Activated CD8-positive, alpha-beta memory T cell treated with anti-CD3 and anti-CD28 coated beads, Interleukin-2, amount 50 U/mL, for 24 hours (primary cell): ENCODE results near the gene PROCA1.

Experiments used
- DNase-seq: peaks from one replicate; pipeline ENCODE4 v3.0.0-alpha.2; 2020; ENCODE audit errors: extremely low read depth

PROCA1 gene, protein sequence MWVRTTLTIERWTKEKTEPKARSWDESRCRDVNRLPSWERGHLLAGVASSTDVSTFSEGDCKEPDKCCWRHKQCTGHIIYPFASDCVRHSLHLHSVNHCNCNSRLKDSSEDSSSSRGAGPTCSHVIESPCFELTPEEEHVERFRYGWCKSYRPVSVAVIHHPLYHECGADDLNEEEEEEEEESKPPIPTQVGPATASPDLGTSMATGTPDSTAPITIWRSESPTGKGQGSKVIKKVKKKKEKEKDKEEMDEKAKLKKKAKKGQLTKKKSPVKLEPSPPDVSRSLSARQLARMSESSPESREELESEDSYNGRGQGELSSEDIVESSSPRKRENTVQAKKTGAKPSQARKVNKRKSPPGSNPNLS

GRCh38 chr17:28711723-28712031 is at the start of gene PROCA1:
Gene PROCA1 (minus strand): TSS chr17:28711888. CDS start chr17:28711660, 228 bp downstream.
- no peak for DNase-seq

DNA sequence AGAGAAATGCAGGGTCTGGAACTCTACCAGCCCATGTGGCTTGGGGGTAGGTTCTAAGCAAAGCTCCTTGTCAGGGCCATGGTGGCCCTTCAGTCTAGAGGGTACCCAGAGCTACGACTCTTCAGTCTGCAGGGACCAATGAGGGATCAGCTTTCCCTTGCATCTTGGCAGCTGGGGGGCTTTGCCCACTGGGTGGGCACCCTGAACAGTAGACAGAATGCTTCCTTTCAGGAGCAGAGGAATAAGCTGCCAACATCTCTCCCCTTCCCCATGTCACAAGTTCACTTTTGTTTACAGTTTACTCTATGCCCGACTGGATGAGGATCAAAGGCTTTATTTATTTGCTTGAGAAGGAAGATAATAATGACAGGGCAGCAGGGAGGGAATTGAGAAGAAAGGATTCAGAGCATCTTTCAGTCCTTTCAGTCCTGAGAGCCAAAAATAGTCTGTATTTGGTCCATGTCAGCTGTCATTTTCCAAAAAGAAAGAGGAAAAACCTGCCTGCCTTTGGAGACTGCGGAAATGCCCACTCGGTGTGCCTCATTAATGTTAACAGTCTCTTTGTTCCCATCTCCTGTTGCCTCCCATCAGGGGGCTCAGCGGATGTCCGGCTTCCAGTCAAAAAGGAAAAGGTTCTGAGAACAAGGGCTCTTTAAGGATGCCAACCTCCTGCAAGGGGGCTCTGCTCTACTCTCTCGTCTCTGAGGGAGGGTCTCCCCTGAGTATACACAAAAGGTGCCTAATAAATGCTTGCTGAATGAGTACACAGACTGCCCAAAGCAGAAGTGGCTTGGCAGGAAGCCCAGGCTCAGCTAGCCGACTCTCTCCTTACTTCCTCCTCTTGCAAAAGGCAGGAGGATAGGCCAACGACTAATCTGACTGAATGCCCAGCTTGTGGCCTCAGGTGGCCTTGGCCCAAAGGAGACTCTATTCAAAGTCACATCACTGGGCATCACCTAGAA is 49.2 kb upstream of the PROCA1 start:
- DNase-seq, result no peak

DNA sequence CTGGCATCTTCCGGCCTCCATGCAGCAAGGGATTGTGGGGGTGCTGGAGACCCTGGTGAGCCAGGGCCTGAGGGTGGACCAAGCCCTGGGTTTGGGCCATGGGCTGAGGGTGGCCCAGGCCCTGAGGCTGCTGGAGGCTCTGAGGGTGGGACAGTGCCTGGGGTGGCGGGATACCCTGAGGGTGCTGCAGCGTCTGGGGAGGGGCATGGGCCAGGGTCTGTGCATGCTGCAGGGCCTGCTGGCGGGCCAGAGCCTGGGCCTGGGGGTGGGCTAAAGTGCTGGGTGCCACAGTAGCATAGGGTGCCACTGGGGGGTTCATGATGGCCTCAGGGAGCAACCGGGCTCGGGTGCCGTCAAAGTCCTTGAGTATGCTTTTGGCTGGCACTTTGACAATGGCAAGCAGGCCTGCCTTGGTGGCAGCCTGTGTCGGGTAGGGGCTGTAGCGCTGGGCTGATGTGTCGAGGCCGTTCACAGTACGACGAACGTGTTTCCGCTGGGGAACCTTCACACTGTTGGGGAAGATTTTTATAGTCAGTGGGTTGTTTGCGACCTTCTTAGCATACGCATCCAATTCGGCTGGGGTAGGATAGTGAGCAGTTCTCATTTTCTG is 47.7 kb upstream of the PROCA1 start:
- no peak for DNase-seq

- DNase-seq, result no peak
Measured at GRCh38 chr17:28758411-28759121, 46.9 kb upstream of the PROCA1 start.

DNA sequence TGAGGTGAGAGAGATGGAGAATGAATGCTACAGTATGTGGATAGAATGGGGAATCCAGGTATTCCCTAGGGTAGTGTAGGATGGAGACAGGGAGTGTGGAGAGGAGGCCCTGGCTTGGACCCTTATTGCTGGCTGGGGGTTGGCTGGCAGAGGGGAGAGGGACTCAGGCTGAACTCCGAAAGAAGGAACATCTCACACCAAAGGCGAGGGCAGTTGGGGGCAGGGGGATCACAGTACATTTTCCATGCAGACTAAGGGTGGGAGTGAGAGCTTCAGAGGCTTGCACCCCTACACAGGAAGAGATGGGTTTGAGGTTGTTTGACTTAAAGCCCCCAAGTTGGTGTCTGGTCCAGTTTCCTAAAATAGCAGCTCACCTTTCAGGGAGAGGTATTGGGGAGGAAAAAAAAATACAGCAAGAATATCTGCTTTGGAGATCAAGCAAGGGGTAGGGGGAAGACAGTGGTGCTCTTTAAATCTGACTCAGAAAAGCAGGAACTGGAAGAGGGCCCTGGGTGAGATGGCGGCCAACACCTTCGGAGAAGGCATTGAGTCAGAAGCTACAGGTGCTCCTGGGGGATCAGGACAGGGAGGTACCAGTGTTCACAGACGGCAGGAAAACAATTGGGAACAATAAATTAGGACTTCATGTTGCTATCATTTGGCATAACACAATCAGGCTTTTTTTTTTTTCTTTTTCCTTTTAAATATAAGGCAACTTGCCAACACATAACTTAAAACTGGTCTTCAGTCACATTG is 44.5 kb upstream of the PROCA1 start:
- DNase-seq, result no peak

DNA sequence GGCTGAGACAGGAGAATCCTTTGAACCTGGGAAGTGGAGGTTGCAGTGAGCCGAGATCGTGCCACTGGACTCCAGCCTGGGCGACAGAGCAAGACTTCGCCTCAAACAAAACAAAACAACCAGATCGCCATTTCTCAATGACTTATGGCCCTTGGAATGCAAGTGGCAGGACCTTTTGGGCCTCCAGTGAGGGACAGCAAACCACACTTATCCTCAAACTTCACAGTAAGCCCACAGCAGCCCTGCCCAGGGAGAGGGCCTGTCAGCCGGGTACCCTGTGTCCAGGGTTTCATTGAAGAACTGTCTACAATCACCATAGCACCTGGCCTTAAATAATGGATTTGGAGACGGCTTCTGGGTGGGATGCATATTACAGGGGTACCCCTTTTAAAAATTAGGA is 43.8 kb upstream of the PROCA1 start:
- DNase-seq, result no peak

DNA sequence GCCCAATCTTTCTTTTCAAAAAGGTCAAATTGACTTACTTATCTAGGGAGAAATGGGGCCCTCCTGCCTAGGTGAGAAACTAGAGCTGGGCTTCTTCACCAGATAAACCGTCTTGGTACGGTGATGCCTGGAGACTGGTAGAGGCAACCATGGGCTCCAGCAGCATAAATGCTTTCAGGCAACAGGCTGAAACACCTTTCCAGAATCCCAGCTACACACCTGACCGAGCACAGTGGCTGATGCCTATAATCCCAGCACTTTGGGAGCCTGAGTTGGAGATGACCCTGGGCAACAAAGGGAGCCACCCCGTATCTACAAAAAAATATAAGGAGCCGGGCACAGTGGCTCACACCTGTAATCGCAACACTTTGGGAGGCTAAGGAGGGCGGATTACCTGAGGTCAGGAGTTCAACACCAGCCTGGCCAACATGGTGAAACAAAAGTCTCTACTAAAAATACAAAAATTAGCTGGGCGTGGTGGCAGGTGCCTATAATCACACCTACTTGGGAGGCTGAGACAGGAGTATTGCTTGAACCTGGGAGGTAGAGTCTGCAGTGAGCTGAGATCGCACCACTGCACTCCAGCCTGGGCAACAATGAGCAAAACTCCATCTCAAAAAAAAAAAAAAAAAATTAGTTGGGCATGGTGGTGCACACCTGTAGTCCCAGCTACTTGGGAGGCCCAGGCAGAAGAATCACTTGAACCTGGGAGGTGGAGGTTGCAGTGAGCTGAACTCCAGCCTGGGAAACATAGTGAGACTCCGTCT is 40.1 kb upstream of the PROCA1 start:
- DNase-seq, result no peak

- peak; percentile 75 for DNase-seq
Measured at GRCh38 chr17:28750178-28751047, 38.7 kb upstream of the PROCA1 start.

DNA sequence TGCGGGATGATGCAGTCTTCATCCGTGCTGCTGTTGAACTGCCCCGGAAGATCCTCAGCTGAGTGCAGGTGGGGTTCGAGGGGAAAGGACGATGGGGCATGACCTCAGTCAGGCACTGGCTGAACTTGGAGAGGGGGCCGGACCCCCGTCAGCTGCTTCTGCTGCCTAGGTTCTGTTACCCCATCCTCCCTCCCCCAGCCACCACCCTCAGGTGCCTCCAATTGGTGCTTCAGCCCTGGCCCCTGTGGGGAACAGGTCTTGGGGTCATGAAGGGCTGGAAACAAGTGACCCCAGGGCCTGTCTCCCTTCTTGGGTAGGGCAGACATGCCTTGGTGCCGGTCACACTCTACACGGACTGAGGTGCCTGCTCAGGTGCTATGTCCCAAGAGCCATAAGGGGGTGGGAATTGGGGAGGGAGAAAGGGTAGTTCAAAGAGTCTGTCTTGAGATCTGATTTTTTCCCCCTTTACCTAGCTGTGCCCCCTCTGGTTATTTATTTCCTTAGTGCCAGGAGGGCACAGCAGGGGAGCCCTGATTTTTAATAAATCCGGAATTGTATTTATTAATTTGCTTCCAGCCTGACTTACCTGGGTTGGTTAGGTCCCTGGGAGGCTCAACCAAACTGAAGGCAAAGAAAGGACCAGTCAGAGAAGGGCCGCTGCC is 38.0 kb upstream of the PROCA1 start:
- no peak for DNase-seq

- no peak for DNase-seq
Measured at GRCh38 chr17:28748852-28749515, 37.3 kb upstream of the PROCA1 start.

GRCh38 chr17:28747801-28748750 is 36.4 kb upstream of the PROCA1 start:
- DNase-seq, result no peak

GRCh38 chr17:28747051-28747691 is 35.5 kb upstream of the PROCA1 start:
- DNase-seq, result no peak

GRCh38 chr17:28746611-28747050 is 34.9 kb upstream of the PROCA1 start:
- DNase-seq, result no peak

- no peak for DNase-seq
Measured at GRCh38 chr17:28745786-28746411, 34.2 kb upstream of the PROCA1 start.

DNA sequence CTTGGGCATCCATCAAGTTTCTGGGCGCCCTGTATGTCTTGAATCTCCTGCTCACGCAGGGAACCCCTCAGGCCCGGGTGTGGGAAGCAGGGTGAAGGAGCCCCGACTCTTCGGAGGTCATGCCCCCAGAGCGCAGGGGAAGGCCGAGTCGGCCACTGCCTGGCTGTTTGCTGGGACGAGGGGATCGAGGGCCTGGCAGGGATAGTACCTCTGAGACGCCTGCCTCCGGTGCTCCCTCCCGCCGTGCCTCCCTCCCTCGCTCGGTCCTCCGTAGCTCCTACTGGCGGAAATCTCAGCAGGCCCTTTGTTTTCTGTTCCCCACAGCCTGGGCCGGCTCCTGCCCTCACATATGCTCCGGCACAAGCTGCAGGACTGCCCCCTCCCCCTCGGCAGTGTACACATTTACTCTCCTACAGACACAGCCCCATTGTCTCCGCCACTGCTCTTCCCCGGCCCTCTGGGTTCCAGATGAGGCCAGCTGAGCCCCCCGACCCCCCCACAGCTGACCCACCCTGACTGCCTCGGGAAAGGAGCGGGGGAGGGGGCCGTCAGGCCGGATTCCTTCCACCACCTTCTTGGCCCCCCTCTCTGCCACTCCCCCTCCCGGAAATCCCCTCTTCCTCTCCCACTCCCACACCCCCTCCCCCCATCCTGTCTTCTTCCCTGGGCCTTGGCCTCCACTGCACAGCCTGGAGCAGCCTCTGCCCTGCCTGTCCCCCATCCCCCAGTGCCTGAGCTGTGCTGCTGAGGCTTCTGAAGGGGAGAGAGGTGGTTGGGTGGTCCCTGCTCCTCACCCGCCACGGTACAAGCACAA is 33.5 kb upstream of the PROCA1 start:
- no peak for DNase-seq
